Fibroblast of lung (primary cell): ENCODE measurements around the gene SGTA. TPM values are rescaled to one million over a fixed set of nuclear protein-coding genes. Genes with fewer than 3 reads are reported as not detected.
"Not testable (repeated sequence)": the region's sequence is repeated elsewhere in the genome, so short reads cannot be mapped to it uniquely, and the experiment has no call there.

Experiments used
- DNase-seq, 2 donors: peaks; one replicate each; pipeline versions ENCODE4 v3.0.0 to v3.0.0-alpha.2; 2010; ENCODE audit warnings: low read depth in 2 of 2
- H2AFZ ChIP-seq: 2 replicates; pipeline ENCODE4 v1.5.1; 2012; ENCODE audit warnings: low read length, control low read depth, inconsistent platforms
- H3K27ac ChIP-seq: 2 replicates; pipeline ENCODE4 v1.5.1; 2011; ENCODE audit warnings: low read length, control low read depth; ENCODE audit not compliant: insufficient read depth
- H3K27me3 ChIP-seq: 2 replicates; pipeline ENCODE4 v1.5.1; 2011; ENCODE audit warnings: mild to moderate bottlenecking, low read length; ENCODE audit not compliant: control insufficient read depth, insufficient read depth
- H3K36me3 ChIP-seq: 2 replicates; pipeline ENCODE4 v1.5.1; 2011; ENCODE audit warnings: low read length; ENCODE audit not compliant: control insufficient read depth, insufficient read depth
- H3K4me1 ChIP-seq: 2 replicates; pipeline ENCODE4 v1.5.1; 2011; ENCODE audit warnings: low read length; ENCODE audit not compliant: control insufficient read depth, insufficient read depth; ENCODE audit errors: extremely low read depth
- H3K4me2 ChIP-seq: 2 replicates; pipeline ENCODE4 v1.5.1; 2011; ENCODE audit warnings: low read length, control low read depth; ENCODE audit not compliant: insufficient read depth; ENCODE audit errors: extremely low read depth
- H3K4me3 ChIP-seq, 4 experiments: fragments of 200-600 bp in 1 of 4; sonication (generic) in 1 of 4; replicated peaks in 1 of 4; 2 replicates each; pipeline ENCODE4 v1.5.1; 2011 to 2016; ENCODE audit warnings: low read length in 4 of 4, low read depth in 3 of 4, mild to moderate bottlenecking in 3 of 4, control low read depth in 2 of 4, inconsistent platforms in 1 of 4, mixed read lengths in 1 of 4; ENCODE audit not compliant: insufficient read depth in 1 of 4; ENCODE audit errors: control extremely low read depth in 1 of 4
- H3K79me2 ChIP-seq: 2 replicates; pipeline ENCODE4 v1.5.1; 2012; ENCODE audit warnings: mild to moderate bottlenecking, low read length, inconsistent platforms; ENCODE audit not compliant: control insufficient read depth, insufficient read depth
- H3K9ac ChIP-seq: 2 replicates; pipeline ENCODE4 v1.5.1; 2011; ENCODE audit warnings: mild to moderate bottlenecking, low read length, control low read depth; ENCODE audit not compliant: insufficient read depth
- H3K9me3 ChIP-seq: 2 replicates; pipeline ENCODE4 v1.5.1; 2012; ENCODE audit warnings: low read depth, low read length; ENCODE audit not compliant: control insufficient read depth, insufficient read depth
- H4K20me1 ChIP-seq: 2 replicates; pipeline ENCODE4 v1.5.1; 2011; ENCODE audit warnings: low read length; ENCODE audit not compliant: control insufficient read depth, insufficient read depth; ENCODE audit errors: extremely low read depth
- EZH2 ChIP-seq: IDR thresholded peaks from 2 replicates; pipeline ENCODE4 v1.5.1; 2012; ENCODE audit warnings: low read length, control low read depth, mild to moderate bottlenecking; ENCODE audit errors: missing control alignments
- polyA plus RNA-seq, 2 donors: library from polyadenylated mRNA; depleted of rRNA in 1 of 2; stranded (reverse) in 1 of 2; unstranded in 1 of 2; fragments of >200 nt; gene quantifications; 2 replicates each; pipeline ENCODE4 v1.2.1, GENCODE V29; 2011 to 2012; ENCODE audit warnings: missing spikeins in 1 of 2
- total RNA-seq: library from RNA; depleted of rRNA; stranded (reverse); fragments of >200 nt; gene quantifications from 2 replicates; pipeline ENCODE4 v1.2.1, GENCODE V29; 2014
- TF ChIP-seq, protein P1 (sequence below), 2 donors: IDR thresholded peaks in 1 of 2; conservative IDR thresholded peaks in 1 of 2; 1 replicate in 1 of 2; 2 replicates in 1 of 2; pipeline ENCODE4 v1.5.1; 2011 to 2012; ENCODE audit warnings: low read length in 2 of 2, control low read depth in 1 of 2, inconsistent platforms in 1 of 2, low read depth in 1 of 2, mild to moderate bottlenecking in 1 of 2

Gene SGTA
- total and polyA plus RNA-seq, 2 donors (not counting 1 experiment from before 2014, with no cell fraction given) = 26.8 to 33.4 TPM

- no peak overlapping the region for H3K27ac ChIP-seq
- no peaks in the 10 kb centered on the region for H3K36me3 ChIP-seq
Observed at GRCh38 chr19:2820112-2820702, 37.1 kb upstream of the SGTA start.

GRCh38 chr19:2819540-2820111 lies 36.6 kb upstream of the SGTA start, which contains the start of gene ZNF554:
Gene ZNF554 (plus strand): TSS chr19:2819868. CDS start chr19:2820072, 204 bp downstream.
- H3K79me2 ChIP-seq = no peaks in the 10 kb centered on the region
- no peaks in the 10 kb centered on the region for H3K27me3 ChIP-seq
- peak; percentile 88 to 96 for DNase-seq
- H3K4me2 ChIP-seq = peak within 1 kb of the TSS; percentile 94
- H3K4me3 ChIP-seq = peak within 1 kb of the TSS; percentile 67 to 76 (median 70)
- no peaks in the 10 kb centered on the region for H3K36me3 ChIP-seq
- peak within 1 kb of the TSS; percentile 61 for H3K9ac ChIP-seq
- TF ChIP-seq, protein P1, sequence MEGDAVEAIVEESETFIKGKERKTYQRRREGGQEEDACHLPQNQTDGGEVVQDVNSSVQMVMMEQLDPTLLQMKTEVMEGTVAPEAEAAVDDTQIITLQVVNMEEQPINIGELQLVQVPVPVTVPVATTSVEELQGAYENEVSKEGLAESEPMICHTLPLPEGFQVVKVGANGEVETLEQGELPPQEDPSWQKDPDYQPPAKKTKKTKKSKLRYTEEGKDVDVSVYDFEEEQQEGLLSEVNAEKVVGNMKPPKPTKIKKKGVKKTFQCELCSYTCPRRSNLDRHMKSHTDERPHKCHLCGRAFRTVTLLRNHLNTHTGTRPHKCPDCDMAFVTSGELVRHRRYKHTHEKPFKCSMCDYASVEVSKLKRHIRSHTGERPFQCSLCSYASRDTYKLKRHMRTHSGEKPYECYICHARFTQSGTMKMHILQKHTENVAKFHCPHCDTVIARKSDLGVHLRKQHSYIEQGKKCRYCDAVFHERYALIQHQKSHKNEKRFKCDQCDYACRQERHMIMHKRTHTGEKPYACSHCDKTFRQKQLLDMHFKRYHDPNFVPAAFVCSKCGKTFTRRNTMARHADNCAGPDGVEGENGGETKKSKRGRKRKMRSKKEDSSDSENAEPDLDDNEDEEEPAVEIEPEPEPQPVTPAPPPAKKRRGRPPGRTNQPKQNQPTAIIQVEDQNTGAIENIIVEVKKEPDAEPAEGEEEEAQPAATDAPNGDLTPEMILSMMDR (conservative IDR thresholded peaks at IDR 0.05 in 1 of 2, IDR thresholded peaks at IDR 0.05 in 1 of 2; ENCODE audit: low read depth in 1 of 2, low read length in 2 of 2) = peak; percentile 95 to 97
- TF ChIP-seq EZH2 = no peak
- no peaks in the 10 kb centered on the region for H3K4me1 ChIP-seq
- H2AFZ ChIP-seq = peak within 1 kb of the TSS; percentile 57
- H3K27ac ChIP-seq = no peak within 1 kb of the TSS
- H3K9me3 ChIP-seq = no peaks in the 10 kb centered on the region
- H4K20me1 ChIP-seq = no peaks in the 10 kb centered on the region

More at GRCh38 chr19:2820112-2820702, 37.1 kb upstream of the SGTA start:
- DNase-seq = no peak
- Histone ChIP-seq H3K79me2 (no peaks in the 10 kb centered on the region), H3K9ac (peak overlapping the region; percentile 61), H3K4me2 (peak overlapping the region; percentile 94), H4K20me1 (no peaks in the 10 kb centered on the region), H3K27me3 (no peaks in the 10 kb centered on the region), H3K4me1 (no peaks in the 10 kb centered on the region), H3K4me3 (peak overlapping the region; percentile 67 to 76 (median 70)), H2AFZ (peak overlapping the region; percentile 57), H3K9me3 (no peaks in the 10 kb centered on the region)
- TF ChIP-seq, protein P1 (conservative IDR thresholded peaks at IDR 0.05 in 1 of 2, IDR thresholded peaks at IDR 0.05 in 1 of 2; ENCODE audit: low read depth in 1 of 2, low read length in 2 of 2) = no peak
- TF ChIP-seq EZH2 = no peak

DNA sequence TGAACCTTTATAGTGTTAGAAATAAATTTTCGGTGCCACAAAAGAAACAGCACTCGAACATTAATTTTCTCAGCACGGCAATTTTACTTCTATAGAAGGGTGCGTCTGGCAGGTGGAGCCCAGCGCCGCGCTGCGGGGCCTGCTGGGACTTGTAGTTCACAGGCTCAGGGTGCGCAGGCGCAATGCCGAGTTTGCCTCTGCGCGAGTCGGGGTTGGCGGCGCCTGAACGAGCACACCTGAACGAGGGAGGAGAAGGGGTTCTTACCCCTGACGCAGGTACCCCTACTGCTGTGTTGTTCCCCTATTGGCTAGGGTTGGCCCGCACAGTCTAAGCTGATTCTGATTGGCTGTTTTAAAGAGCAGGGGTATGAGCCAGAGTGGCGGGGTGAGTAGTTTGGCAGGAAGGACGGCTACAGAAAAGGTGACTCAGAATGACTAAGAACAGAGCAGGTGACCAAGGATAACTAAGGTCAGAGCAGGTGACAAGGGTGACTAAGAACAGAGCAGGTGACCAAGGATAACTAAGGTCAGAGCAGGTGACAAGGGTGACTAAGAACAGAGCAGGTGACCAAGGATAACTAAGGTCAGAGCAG lies 34.3 kb upstream of the SGTA start:
- H2AFZ ChIP-seq, H4K20me1 ChIP-seq, H3K79me2 ChIP-seq, H3K4me2 ChIP-seq, H3K9me3 ChIP-seq, H3K27me3 ChIP-seq, H3K4me3 ChIP-seq, H3K36me3 ChIP-seq, H3K9ac ChIP-seq, H3K4me1 ChIP-seq, H3K27ac ChIP-seq: not testable (repeated sequence)
- DNase-seq = peak in 1 of 2 donors; percentile 24
